Stimulated activated naive CD8-positive, alpha-beta T cell treated with anti-CD3 and anti-CD28 coated beads, Interleukin-15, Interleukin-2, amounts not matched to agents 100 U/mL and 50 U/mL, for 24 hours (primary cell): ENCODE measurements around the gene CACUL1.
"Not testable (repeated sequence)": the region's sequence is repeated elsewhere in the genome, so short reads cannot be mapped to it uniquely, and the experiment has no call there.

Experiments used
- ATAC-seq: fragments of 150-1000 bp; cut with Tn5 transposase; one replicate; pipeline ENCODE4 v1.10.0; 2021
- DNase-seq: peaks from one replicate; pipeline ENCODE4 v3.0.0; 2021

The CACUL1 gene

DNA sequence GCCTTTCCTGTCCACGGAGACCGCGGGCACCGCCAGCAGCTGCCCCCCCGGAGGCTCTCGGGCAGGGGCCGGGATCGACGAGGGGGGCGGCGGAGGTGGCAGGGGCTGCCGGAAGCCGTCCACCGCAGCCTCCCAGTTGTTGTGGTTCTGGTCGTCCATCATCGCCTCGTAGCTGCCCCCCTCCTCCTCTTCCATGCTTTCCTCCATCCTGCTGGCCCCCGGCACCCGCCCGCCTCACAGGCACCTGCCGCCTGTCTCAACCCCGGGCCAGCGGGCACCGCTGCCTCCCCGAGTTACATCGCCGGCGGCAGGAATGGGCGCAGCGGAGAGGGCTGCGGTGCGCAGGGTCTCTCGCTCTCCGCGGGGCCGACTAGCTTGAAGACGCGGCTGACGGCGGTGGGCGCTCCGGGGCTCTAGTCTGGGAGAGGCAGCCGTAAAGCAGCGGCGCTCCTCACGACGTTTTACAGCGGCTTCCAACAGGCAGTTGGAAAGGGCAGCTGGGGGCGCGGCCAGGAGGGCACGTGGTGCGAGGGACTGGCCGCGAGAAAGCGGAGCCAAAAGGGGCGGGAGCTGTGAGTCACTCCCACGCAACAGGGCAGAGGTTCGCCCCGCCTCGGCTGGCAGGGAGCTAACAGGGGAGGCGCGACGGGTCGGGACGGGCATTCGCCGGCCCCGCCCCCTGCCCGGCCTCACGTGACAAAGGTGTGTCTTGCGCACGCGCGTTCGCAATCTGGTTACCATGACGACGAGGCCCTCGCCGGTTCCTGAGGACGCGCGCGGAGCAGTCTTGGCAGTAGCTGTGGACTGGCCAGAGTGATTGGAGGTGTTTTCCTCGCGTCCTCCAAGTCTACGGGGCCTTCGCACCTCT, at the start of gene CACUL1:
CACUL1 (minus strand) TSS at position 415 of the 868 bp plus-strand sequence; CDS start at position 207, 208 bp downstream.
- peak; percentile 98 for ATAC-seq
- DNase-seq, result peak; percentile 99

DNA sequence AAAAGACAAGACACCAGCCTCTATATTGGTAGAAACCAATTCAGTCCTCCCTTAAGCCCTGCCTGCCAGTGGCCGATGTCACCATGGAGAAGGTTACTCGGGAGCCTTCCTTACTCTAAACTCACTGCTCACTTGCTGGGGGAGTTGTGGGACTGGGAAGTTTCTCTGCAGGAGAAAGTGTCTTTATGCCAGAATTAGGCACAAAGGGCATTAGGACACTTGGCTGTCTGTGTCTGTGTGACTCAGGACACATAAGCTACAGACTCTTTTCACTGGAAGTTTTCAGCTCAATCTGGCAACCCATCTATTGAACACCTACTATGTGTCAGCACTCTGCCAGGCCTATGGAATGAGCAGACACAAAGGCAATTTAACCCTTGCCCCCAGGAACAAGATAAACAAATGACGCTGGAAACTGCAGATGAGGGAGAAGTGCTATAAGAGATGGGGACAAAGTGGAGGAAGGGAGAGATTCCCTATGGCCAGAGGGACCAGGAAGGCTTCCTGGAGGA, 49.5 kb upstream of the CACUL1 start:
- ATAC-seq (no peak), DNase-seq (no peak)

DNA sequence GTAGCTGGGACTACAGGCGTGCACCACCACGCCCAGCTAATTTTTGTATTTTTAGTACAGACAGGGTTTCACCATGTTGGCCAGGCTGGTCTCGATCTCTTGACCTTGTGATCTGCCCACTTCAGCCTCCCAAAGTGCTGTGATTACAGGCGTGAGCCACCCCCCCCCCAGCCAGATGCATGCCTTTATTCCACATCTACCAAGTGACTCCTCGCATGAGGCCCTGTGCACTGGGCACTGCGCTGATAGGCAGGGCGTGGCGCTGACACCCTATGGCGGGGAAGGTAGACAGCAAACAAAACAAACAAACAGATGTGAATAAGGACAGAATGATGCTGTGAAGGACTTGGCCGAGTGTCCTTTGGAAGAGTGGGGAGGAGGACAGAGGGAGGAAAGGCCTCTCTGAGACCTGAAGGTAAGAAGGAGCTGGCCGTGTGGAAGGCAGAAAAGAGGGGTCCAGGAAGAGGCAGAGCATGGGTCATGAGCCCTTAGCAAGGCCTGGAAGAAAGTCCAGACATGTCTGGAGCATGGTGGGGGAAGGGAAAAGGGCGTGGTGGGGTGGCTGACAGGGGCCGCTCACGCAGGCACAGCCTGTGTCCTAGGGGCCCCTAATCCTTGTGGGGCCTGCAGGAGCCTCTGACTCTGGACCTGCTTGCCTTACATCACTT, 47.5 kb upstream of the CACUL1 start:
- no peak for DNase-seq
- no peak for ATAC-seq

DNA sequence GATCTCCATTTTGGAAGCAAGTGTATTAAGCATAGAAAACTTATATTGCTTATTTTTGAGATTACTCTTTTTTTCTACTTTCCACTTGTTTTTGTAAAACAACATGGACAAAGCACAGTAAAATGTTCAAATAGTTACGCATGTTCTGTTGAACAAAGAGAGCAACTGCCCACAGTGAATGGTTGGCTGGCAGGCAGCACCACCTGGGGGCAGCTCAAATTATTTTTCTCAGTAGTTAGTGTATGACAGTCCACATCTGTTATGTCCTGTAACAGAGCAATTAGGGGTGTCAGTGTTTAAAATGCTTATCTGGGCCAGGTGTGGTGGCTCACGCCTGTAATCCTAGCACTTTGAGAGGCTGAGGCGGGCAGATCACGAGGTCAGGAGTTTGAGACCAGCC, 46.1 kb upstream of the CACUL1 start:
- DNase-seq (no peak), ATAC-seq (no peak)

DNA sequence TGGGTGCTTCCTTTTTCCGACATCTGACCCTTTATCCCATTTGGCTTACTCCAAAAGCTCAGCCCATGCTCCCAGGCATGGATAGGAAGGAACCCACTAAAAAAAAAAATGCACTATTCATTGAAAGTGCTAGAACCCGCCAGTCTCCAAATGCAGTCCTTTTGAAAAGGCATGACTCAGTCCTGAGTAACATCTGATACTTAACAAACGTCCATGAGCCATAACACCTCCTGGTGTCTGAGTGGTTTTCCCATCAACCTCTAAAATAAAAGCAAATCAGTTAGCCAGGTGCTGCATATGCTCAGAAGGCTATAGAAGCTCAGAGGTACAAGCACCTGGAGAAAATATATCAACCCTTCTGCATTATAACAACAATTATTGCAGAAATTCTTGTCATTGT, 45.0 kb upstream of the CACUL1 start:
- DNase-seq (no peak), ATAC-seq (no peak)

DNA sequence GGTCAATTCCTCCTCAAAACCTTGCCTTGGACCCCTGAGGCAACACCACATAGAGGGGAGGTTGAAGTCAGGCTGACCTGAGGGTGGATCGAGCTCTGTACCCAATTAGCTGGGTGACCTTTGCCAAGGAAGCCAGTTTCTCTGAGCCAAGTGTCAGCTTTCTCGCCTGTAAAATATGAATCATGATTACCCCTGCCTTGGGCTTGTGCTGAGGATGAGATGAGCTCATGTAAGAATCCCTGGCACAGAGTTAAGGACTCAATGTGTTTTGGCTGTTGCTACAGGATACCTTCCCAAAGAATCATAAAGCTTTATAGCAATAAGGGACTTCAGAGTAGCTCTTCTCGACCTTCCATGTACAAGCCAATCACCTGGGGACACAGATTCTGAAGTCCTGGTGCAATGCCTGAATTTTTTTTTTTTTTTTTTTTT, 43.5 kb upstream of the CACUL1 start:
- no peak for ATAC-seq

DNA sequence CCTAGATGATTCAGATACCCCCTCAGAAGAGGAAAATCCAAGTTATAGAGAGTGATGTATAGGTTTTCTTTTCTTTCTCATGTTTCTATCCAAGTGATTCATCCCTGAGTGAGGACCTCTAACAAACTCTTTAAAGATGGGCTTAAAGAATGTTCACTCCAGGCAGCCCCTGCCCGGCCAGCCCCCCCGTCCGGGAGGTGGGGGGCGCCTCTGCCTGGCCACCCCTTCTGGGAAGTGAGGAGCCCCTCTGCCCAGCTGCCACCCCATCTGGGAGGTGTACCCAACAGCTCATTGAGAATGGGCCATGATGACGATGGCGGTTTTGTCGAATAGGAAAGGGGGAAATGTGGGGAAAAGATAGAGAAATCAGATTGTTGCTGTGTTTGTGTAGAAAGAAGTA, 40.2 kb upstream of the CACUL1 start:
- ATAC-seq, DNase-seq: not testable (repeated sequence)

More for the DNA sequence above, 43.5 kb upstream of the CACUL1 start:
- DNase-seq, result no peak

DNA sequence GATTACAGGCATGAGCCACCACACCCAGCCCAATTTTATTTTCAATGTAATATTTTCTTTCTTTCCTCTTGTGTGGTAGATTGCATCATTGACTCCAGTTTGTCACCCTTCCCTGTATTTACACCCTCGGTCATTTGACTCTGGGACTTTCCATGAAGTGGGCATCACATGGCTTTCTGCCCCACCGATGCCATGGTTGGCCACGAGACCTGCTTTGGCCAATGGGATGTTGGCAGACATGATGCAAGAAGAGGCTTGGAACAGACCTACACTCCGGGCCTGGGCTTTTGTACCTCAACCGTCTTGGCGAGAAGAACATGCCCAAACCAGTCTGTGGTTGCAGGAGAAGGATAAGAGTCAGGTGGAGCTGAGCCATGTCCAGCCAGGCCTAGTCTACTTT, 38.8 kb upstream of the CACUL1 start:
- ATAC-seq (no peak), DNase-seq (no peak)

DNA sequence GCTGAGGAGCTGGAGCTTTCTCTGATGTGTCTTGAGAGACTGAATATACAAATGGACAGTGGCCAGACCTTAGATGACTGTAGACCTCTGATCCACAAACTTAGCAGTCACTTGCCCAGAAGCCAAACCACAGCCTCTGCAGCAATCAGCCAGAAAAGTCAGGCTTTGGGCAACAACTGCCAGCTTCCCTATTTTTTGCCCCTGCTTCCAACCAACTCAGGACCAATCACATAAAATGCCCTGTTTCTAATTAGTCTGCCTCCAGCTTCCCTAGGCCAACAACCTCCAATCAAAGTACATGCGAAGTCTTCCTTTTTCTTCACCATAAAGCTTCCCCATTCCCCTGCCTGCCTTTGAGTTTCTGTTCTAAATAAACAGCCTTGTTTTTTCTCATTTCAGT, 37.8 kb upstream of the CACUL1 start:
- DNase-seq (no peak), ATAC-seq (no peak)

DNA sequence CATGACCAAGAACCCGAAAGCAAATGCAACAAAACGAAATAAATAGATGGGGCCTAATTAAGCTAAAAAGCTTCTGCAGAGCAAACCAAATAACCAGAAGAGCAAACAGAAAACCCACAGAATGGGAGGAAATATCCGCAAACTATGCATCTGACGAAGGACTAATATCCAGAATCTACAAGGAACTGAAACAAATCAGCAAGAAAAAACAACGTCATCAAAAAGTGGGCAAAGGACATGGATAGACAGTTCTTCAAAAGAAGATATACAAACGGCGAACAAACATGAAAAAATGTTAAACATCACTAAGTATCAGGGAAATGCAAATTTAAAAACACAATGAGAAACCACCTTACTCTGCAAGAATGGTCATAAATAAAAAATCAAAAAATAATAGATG, 35.3 kb upstream of the CACUL1 start:
- ATAC-seq (no peak), DNase-seq (no peak)

DNA sequence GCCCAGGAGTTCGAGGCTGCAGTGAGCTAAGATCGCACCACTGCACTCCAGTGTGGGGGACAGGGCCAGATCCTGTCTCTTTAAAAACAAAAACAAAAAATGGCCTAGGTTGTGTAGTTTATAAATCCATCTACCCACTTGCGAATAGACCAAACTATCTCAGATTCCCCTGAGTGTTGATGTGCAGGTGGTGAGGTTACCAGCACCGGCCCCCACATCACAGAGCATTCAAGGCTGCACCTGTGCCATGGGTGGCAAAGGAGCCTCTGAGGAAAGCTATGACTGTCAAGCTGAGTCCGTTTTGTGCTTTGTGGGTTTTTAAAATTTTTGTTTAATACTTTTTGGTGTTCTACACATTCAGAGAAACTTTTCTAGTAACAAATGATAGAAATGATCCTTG, 30.8 kb upstream of the CACUL1 start:
- DNase-seq (no peak), ATAC-seq (no peak)

DNA sequence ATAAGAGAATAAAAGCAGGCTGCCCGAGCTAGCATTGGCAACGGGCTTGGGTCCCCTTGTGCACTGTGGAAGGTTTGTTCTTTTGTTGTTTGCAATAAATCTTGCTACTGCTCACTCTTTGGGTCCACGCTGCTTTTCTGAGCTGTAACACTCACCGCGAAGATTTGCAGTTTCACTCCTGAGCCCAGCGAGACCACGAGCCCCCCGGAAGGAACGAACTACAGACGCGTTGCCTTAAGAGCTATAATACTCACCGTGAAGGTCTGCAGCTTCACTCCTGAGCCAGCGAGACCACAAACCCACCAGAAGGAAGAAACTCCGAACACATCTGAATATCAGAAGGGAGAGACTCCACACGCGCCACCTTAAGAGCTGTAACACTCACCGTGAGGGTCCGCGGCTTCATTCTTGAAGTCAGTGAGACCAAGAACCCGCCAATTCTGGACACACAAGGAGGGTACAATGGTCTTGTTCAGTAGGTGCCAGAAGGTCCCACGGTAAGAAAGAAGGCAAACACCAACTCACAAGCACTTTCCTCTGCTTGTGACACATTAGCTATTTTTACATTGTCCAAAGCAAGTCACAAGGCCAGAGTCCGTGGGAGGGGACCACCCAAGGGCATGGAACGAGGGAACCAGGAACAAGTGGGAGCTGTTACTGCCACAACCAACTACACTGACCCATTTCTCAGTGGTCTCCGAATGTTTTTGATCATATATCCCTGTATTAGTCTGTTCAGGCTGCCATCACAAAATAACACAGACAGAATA, 29.2 kb upstream of the CACUL1 start:
- no peak for DNase-seq
- ATAC-seq, result no peak

DNA sequence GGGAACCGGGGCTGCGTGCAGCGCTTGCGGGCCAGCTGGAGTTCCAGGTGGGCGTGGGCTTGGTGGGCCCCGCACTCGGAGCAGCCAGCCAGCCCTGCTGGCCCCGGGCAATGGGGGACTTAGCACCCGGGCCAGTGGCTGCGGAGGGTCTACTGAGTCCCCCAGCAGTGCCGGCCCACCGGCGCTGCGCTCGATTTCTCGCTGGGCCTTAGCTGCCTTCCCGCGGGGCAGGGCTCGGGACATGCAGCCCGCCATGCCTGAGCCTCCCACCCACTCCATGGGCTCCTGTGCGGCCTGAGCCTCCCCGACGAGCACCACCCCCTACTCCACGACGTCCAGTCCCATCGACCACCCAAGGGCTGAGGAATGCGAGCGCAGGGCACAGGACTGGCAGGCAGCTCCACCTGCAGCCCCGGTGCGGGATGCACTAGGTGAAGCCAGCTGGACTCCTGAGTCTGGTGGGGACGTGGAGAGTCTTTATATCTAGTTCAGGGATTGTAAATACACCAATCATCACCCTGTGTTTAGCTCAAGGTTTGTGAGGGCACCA, 28.2 kb upstream of the CACUL1 start:
- DNase-seq, result not testable (repeated sequence)

DNA sequence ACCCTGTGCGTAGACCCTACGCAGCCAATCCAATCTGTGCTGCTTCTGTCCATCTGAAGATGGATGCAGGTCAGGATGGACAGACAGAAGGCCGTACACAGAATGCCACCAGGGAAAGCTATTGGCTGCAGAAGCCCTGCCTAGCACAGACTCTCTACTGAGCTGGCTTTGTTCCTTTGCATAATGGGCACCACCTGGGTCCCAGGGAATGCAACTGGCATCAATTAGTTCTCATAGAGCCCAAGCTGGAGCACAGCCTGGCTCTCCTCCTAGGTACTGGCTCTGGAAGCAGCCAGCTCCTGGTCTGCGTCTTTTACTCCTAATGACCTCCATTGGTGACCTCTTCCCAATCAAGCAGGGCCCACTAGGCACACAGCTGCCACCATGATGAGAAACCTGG, 26.8 kb upstream of the CACUL1 start:
- DNase-seq (no peak), ATAC-seq (no peak)

More for the DNA sequence above, 28.2 kb upstream of the CACUL1 start:
- not testable (repeated sequence) for ATAC-seq

DNA sequence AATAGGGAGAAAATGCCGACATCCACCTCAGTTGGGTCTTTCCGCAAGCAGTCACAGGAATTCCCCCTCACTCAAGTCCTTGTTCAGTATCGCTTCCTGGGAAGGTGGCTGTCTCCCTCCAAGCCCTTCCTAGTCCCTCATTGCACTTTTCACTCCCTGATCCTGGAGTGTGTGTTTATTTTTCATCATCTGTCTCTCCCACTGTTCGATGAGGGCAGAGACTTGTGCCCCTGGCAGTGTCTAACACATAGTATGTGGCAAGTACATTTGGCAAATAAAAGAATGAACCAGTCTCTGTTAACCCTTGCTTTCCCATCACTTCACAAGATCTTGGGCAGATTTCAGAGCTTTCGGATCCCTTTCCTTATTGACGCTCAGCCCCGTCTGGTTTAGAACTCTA, 24.0 kb upstream of the CACUL1 start:
- ATAC-seq (no peak), DNase-seq (no peak)

DNA sequence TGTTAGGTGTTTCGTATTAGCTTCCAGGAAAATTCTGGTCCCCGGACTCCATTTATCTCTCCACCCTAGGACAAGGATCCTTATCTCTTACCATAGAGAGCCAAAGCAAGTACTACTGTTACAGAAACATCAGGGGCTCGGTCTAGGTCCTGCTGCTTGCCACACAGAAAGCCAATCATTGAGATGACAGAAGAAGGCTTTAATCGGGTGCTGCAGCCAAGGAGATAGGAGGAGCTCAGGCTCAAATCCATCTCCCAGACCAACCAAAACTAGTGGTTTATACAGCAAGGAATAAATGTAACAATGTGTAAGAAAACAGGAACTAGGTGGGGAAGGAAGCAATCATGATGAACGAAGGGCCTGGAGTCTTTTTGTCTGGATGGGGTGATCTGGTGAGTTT, 22.2 kb upstream of the CACUL1 start:
- ATAC-seq, result no peak

DNA sequence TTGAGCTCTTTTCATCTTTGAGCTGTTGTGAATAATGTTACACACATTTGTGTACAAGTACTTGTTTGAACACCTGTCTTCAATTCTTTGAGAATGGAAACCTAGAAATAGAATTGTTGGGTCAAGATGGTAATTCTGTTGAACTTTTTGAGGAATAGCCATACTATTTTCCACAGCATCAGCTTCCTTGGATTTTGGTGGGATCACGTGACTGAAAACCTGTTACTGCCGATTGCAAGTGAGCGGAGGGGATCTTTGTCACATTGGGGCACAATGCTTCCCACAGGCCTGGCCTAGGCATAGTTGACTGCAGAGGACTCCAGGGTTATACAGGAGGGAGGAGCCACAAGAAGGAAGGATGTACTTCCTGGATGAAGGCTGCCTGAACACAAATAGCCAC, 21.3 kb upstream of the CACUL1 start:
- DNase-seq (no peak), ATAC-seq (no peak)

More for the DNA sequence above, 22.2 kb upstream of the CACUL1 start:
- DNase-seq, result no peak

DNA sequence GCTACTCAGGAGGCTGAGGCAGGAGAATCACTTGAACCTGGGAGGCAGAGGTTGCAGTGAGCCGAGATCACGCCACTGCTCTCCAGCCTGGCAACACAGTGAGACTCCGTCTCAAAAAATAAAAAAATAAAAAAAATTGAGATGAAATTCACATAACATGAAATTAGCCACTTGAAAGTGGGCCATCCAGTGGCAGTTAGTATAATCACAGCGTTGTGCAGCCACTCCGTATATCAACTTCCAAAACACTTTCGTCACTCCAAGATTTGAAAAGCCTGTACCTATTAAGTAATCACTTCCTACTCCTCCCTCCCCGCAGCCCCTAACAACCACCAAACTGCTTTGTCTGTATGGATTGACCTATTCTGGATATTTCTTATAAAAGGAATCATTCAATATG, 20.7 kb upstream of the CACUL1 start:
- no peak for ATAC-seq
- DNase-seq, result no peak

DNA sequence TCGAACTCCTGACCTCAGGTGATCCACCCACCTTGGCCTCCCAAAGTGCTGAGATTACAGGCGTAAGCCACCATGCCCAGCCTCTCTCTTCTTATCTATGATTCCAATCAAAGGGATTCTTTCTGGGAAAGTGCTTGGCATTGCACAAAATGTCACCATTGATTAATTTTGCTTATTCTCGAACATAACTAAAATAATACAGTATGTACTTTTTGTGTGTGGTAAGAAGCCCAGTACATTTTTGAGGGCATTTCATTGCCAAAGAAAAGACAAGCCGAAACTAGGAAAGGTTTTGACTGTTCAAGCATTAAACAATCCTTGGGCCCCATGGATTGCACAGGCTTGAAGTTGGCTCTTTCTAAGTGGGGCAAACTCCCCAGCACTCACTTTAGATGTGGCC, 18.3 kb upstream of the CACUL1 start:
- ATAC-seq (no peak), DNase-seq (no peak)

DNA sequence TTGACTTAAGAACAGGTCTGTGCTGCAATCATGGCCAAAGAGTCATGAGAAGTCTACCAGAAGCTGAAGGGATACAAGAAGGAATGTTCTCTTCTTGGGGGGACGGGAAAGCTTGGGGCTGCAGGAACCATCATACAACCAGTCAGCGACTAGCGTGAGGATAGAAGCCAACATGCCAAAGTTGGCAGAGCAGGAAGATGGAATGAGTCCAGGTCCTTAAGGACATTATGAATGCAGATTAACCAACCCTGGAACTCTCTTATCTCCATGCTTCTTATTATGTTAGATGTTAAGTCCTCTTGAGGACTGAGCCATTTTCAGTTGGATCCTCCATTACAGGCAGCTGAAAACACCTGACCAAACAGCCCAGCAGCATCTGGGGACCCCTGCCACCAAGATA, 17.2 kb upstream of the CACUL1 start:
- no peak for DNase-seq
- no peak for ATAC-seq

DNA sequence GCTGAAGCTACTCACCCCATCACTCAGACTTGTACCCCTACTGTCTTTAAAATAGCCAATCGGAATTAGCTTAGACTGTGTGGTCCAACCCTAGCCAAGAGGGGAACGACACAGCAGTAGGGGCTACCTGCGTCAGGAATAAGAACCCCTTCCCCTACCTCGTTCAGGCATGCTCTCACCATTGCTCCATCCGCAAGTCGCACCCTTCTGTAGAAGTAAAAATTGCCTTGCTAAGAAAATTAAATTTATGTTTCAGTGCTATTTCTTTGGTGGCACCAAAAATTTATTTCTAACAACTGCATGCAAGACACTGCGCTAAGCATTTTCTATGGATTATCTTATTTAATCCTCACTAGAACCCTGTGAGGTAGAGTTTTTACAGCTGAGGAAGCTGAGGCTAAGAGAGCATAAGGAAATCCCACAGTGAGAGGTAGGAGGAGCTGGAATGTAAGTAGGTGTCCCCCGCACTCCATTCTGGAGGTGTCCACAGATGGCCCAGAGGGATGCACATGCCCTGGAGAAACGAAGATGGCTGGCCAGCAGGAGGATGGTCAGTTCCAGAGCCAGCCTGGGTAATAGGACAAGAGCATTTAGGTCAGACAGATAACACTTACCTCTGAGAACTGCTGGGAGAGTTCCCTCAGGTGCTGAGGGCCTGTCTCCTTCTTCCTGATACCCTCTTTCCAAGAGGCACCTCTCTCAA, 15.3 kb upstream of the CACUL1 start:
- ATAC-seq, result no peak
- no peak for DNase-seq
